ENCODE measurements around the gene POLDIP3. TPM values are rescaled to one million over a fixed set of nuclear protein-coding genes. Genes with fewer than 3 reads are reported as not detected.
A peak's percentile ranks its signal among the peaks of the same experiment; 100 is the strongest.
"Not testable (repeated sequence)": the region's sequence is repeated elsewhere in the genome, so short reads cannot be mapped to it uniquely, and the experiment has no call there.

Gene POLDIP3
- total and polyA plus RNA-seq, 2 donors (not counting 3 experiments of a cell fraction or from before 2014, with no cell fraction given) = 29.3 to 60.4 TPM

DNA sequence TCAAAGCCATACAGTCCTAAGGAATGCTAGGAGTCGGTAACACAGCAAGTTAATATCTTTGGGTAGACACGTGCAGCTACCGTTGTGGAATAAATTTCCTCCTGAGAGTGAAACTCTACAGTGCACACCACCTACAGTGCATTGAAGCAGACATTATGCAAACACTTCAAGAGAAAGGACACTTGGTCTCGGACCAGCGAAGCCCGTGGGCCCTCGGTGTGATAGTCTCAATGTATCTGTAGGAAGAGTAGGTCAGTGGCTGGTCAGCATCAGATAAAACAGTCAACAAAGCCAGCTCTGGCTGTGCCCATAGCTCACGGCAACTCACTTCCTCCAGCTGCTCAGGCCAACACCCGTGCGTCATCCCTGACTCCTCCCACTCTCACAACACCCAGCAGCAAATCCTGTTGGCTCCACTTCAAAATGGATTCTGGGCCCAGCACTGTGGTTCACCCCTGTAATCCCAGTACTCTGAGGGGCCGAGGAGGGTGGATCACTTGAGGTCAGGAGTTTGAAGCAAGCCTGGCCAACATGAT, 75.4 kb downstream of the POLDIP3 start:
- peak overlapping the region; percentile 64 for H2AFZ ChIP-seq (ENCODE audit: low read depth, low read length)
- H3K4me2 ChIP-seq (ENCODE audit: insufficient read depth, low read length); H3K79me2 ChIP-seq (ENCODE audit: control insufficient read depth, insufficient read depth, low read length); BruUV-seq (replicated peaks); H3K4me1 ChIP-seq (ENCODE audit: control insufficient read depth, extremely low read depth, insufficient read depth, low read length); H3K27me3 ChIP-seq (ENCODE audit: control insufficient read depth in 2 of 2, insufficient read depth in 2 of 2, low read length in 2 of 2); H4K20me1 ChIP-seq (replicated peaks; ENCODE audit: control insufficient read depth, extremely low read depth, insufficient read depth, low read length); H3K9me1 ChIP-seq (replicated peaks; ENCODE audit: control insufficient read depth, extremely low read depth, insufficient read depth, low read length); H3K9me3 ChIP-seq (replicated peaks; ENCODE audit: control insufficient read depth, insufficient read depth, low read length); intact Hi-C loops (cut with micrococcal nuclease); CTCF ChIA-PET; POLR2A ChIA-PET; H3K4me3 ChIP-seq (replicated peaks in 1 of 3; ENCODE audit: insufficient read depth in 1 of 3, low read depth in 1 of 3, low read length in 3 of 3); dilution Hi-C loops (cut with MboI; ENCODE audit: extremely low pct_ligation_motif_present, low sequenced_read_pairs); H3K36me3 ChIP-seq (ENCODE audit: control insufficient read depth in 2 of 2, extremely low read depth in 1 of 2, insufficient read depth in 2 of 2, low read length in 2 of 2): not testable (repeated sequence)
- FAIRE-seq (peak; percentile 76), DNase-seq (ENCODE audit: low read depth, low spot score) (peak; percentile 58)
- peak overlapping the region; percentile 60 for H3K27ac ChIP-seq (ENCODE audit: insufficient read depth, low read depth, low read length)
- TF ChIP-seq FOS (IDR thresholded peaks at IDR 0.05; ENCODE audit: borderline replicate concordance, insufficient read depth, low read length) (peak; percentile 27), GATA2 (IDR thresholded peaks at IDR 0.05; ENCODE audit: insufficient read depth, insufficient read length, low read depth, low read length) (peak; percentile 54)
- H3K9ac ChIP-seq (replicated peaks; ENCODE audit: extremely low read depth, insufficient read depth, low read length) = peak overlapping the region; percentile 16

DNA sequence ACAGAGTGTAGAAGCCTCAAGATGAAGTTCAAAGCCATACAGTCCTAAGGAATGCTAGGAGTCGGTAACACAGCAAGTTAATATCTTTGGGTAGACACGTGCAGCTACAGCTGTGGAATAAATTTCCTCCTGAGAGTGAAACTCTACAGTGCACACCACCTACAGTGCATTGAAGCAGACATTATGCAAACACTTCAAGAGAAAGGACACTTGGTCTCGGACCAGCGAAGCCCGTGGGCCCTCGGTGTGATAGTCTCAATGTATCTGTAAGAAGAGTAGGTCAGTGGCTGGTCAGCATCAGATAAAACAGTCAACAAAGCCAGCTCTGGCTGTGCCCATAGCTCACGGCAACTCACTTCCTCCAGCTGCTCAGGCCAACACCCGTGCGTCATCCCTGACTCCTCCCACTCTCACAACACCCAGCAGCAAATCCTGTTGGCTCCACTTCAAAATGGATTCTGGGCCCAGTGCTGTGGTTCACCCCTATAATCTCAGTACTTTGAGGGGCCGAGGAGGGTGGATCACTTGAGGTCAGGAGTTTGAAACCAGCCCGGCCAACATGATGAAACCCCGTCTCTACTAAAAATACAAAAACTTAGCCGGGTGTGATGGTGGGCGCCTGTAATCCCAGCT, 77.4 kb downstream of the POLDIP3 start:
- H3K4me2 ChIP-seq (ENCODE audit: insufficient read depth, low read length); BruUV-seq (replicated peaks); intact Hi-C loops (cut with micrococcal nuclease); H3K79me2 ChIP-seq (ENCODE audit: control insufficient read depth, insufficient read depth, low read length); H3K9me3 ChIP-seq (replicated peaks; ENCODE audit: control insufficient read depth, insufficient read depth, low read length); H3K4me1 ChIP-seq (ENCODE audit: control insufficient read depth, extremely low read depth, insufficient read depth, low read length); dilution Hi-C loops (cut with MboI; ENCODE audit: extremely low pct_ligation_motif_present, low sequenced_read_pairs); H3K9ac ChIP-seq (replicated peaks; ENCODE audit: extremely low read depth, insufficient read depth, low read length); H3K4me3 ChIP-seq (replicated peaks in 1 of 3; ENCODE audit: insufficient read depth in 1 of 3, low read depth in 1 of 3, low read length in 3 of 3); H3K27me3 ChIP-seq (ENCODE audit: control insufficient read depth in 2 of 2, insufficient read depth in 2 of 2, low read length in 2 of 2); H4K20me1 ChIP-seq (replicated peaks; ENCODE audit: control insufficient read depth, extremely low read depth, insufficient read depth, low read length); H3K36me3 ChIP-seq (ENCODE audit: control insufficient read depth in 2 of 2, extremely low read depth in 1 of 2, insufficient read depth in 2 of 2, low read length in 2 of 2); CTCF ChIA-PET; H3K9me1 ChIP-seq (replicated peaks; ENCODE audit: control insufficient read depth, extremely low read depth, insufficient read depth, low read length): not testable (repeated sequence)
- H3K27ac ChIP-seq (ENCODE audit: insufficient read depth, low read depth, low read length) = peak overlapping the region; percentile 69
- H2AFZ ChIP-seq (ENCODE audit: low read depth, low read length) = peak overlapping the region; percentile 49
- peak; percentile 30 for TF ChIP-seq GATA2 (IDR thresholded peaks at IDR 0.05; ENCODE audit: insufficient read depth, insufficient read length, low read depth, low read length)
- TF ChIP-seq FOS (IDR thresholded peaks at IDR 0.05; ENCODE audit: borderline replicate concordance, insufficient read depth, low read length) = peak; percentile 9
- FAIRE-seq = peak; percentile 76
- DNase-seq (ENCODE audit: low read depth, low spot score) = peak; percentile 40
- POLR2A ChIA-PET = interaction anchor here (0.6 kb wide), 1 partner anchor 627 kb away, joined by 3 read pairs; no protein-coding TSS in a partner anchor

DNA sequence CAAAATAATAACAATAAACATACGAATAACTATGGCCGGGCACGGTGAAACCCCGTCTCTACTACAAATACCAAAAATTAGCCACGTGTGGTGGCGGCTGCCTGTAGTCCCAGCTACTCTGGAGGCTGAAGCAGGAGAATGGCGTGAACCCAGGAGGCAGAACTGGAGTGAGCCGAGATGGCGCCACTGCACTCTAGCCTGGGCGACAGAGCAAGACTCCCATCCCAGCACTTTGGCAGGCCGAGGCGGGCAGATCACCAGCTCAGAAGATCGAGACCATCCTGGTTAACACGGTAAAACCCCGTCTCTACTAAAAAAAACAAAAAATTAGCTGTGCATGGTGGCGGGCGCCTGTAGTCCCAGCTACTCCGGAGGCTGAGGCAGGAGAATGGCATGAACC, 78.0 kb downstream of the POLDIP3 start:
- H3K4me3 ChIP-seq (replicated peaks in 1 of 3; ENCODE audit: insufficient read depth in 1 of 3, low read depth in 1 of 3, low read length in 3 of 3); H3K4me1 ChIP-seq (ENCODE audit: control insufficient read depth, extremely low read depth, insufficient read depth, low read length); dilution Hi-C loops (cut with MboI; ENCODE audit: extremely low pct_ligation_motif_present, low sequenced_read_pairs); H3K9me3 ChIP-seq (replicated peaks; ENCODE audit: control insufficient read depth, insufficient read depth, low read length); POLR2A ChIA-PET; H4K20me1 ChIP-seq (replicated peaks; ENCODE audit: control insufficient read depth, extremely low read depth, insufficient read depth, low read length); H3K9ac ChIP-seq (replicated peaks; ENCODE audit: extremely low read depth, insufficient read depth, low read length); H2AFZ ChIP-seq (ENCODE audit: low read depth, low read length); intact Hi-C loops (cut with micrococcal nuclease); H3K36me3 ChIP-seq (ENCODE audit: control insufficient read depth in 2 of 2, extremely low read depth in 1 of 2, insufficient read depth in 2 of 2, low read length in 2 of 2); H3K79me2 ChIP-seq (ENCODE audit: control insufficient read depth, insufficient read depth, low read length); H3K27me3 ChIP-seq (ENCODE audit: control insufficient read depth in 2 of 2, insufficient read depth in 2 of 2, low read length in 2 of 2); DNase-seq (ENCODE audit: low read depth, low spot score); CTCF ChIA-PET; H3K9me1 ChIP-seq (replicated peaks; ENCODE audit: control insufficient read depth, extremely low read depth, insufficient read depth, low read length); H3K4me2 ChIP-seq (ENCODE audit: insufficient read depth, low read length); BruUV-seq (replicated peaks); FAIRE-seq: not testable (repeated sequence)
- peak overlapping the region; percentile 69 for H3K27ac ChIP-seq (ENCODE audit: insufficient read depth, low read depth, low read length)
